ENCODE measurements around the gene RPL22L1. TPM values are rescaled to one million over a fixed set of nuclear protein-coding genes. Genes with fewer than 3 reads are reported as not detected.

RPL22L1 gene
- total and polyA plus RNA-seq, 12 donors = 8.9 to 96.2 (median 12.2) TPM

- Histone ChIP-seq H3K9me3 (no peaks in the 10 kb centered on the region), H3K36me3 (no peaks in the 10 kb centered on the region), H3K27me3 (no peaks in the 10 kb centered on the region), H3K27ac (no peak overlapping the region), H3K4me1 (peaks cover 0 to 4% (median 0%) of the 10 kb centered on the region in 9 donors), H3K4me3 (no peak overlapping the region)
- WGBS, 2 donors = 89 to 96% methylated on average over 2 of the region's 2 CpGs
- DNase-seq (no peak), ATAC-seq (no peak)
- no peak for TF ChIP-seq CTCF (IDR thresholded peaks at IDR 0.05)
- intact Hi-C loops (cut with DNase I) = loop anchor here in 6 of 10 donors (10.0 kb wide), 3 partner anchors 262 to 502 kb away; no protein-coding TSS in a partner anchor
Measured at GRCh38 chr3:170816841-170817240, 53.2 kb downstream of the RPL22L1 start.

GRCh38 chr3:170816341-170816740 lies 53.7 kb downstream of the RPL22L1 start:
- DNase-seq (no peak), ATAC-seq (no peak)
- no peak for TF ChIP-seq CTCF (IDR thresholded peaks at IDR 0.05)
- intact Hi-C loops (cut with DNase I) = loop anchor here in 6 of 10 donors (10.0 kb wide), 3 partner anchors 262 to 502 kb away; no protein-coding TSS in a partner anchor
- 83 to 88% methylated on average over 2 of the region's 2 CpGs for WGBS, 2 donors
- H3K27me3 ChIP-seq = no peaks in the 10 kb centered on the region
- no peak overlapping the region for H3K27ac ChIP-seq
- peaks cover 0 to 4% (median 0%) of the 10 kb centered on the region in 9 donors for H3K4me1 ChIP-seq
- H3K36me3 ChIP-seq = no peaks in the 10 kb centered on the region
- H3K9me3 ChIP-seq = no peaks in the 10 kb centered on the region
- H3K4me3 ChIP-seq = no peak overlapping the region

- H3K27ac ChIP-seq = no peak overlapping the region
- no peaks in the 10 kb centered on the region for H3K36me3 ChIP-seq
- no peaks in the 10 kb centered on the region for H3K9me3 ChIP-seq
- H3K27me3 ChIP-seq = no peaks in the 10 kb centered on the region
- no peak overlapping the region for H3K4me3 ChIP-seq
- DNase-seq = no peak
- 80 to 84% methylated on average over 3 of the region's 3 CpGs for WGBS, 2 donors
- intact Hi-C loops (cut with DNase I) = loop anchor here in 6 of 10 donors (10.0 kb wide), 3 partner anchors 261 to 501 kb away; no protein-coding TSS in a partner anchor
- ATAC-seq = no peak
- H3K4me1 ChIP-seq = peaks cover 0 to 4% (median 0%) of the 10 kb centered on the region in 9 donors
- no peak for TF ChIP-seq CTCF (IDR thresholded peaks at IDR 0.05)
Measured at GRCh38 chr3:170815936-170816335, 54.1 kb downstream of the RPL22L1 start.

GRCh38 chr3:170815340-170815739 lies 54.7 kb downstream of the RPL22L1 start:
- H3K36me3 ChIP-seq = no peaks in the 10 kb centered on the region
- H3K4me1 ChIP-seq = peaks cover 0 to 4% (median 0%) of the 10 kb centered on the region in 9 donors
- no peaks in the 10 kb centered on the region for H3K9me3 ChIP-seq
- no peak overlapping the region for H3K4me3 ChIP-seq
- 49 to 50% methylated on average over 8 of the region's 8 CpGs for WGBS, 2 donors
- no peak for DNase-seq
- no peak for ATAC-seq
- intact Hi-C loops (cut with DNase I) = loop anchor here in 6 of 10 donors (10.0 kb wide), 3 partner anchors 261 to 501 kb away; no protein-coding TSS in a partner anchor
- H3K27ac ChIP-seq = no peak overlapping the region
- TF ChIP-seq CTCF (IDR thresholded peaks at IDR 0.05) = no peak
- H3K27me3 ChIP-seq = no peaks in the 10 kb centered on the region

Other genes with a start within 250 kb of the RPL22L1 start
- gene EIF5A2, start 38.4 kb upstream of the RPL22L1 start, total RNA-seq = 10 to 100 TPM in 5 of 10 donors, 1 to 10 TPM in 5; 4.8 to 14.8 (median 9.5) TPM
- gene EIF5A2, start 38.4 kb upstream of the RPL22L1 start, polyA plus RNA-seq = 1 to 10 TPM; 1.6 to 2.7 TPM
- not detected for gene SLC2A2, start 156.5 kb upstream of the RPL22L1 start, total RNA-seq
- gene SLC2A2, start 156.5 kb upstream of the RPL22L1 start, polyA plus RNA-seq = not detected